Heart left ventricle (tissue), 13 donors: ENCODE measurements around the gene MRPL18.

Source experiments
- CTCF ChIP-seq, 12 donors: fragments of 200-600 bp; sonication (generic) in 4 of 12; IDR thresholded peaks; one replicate each; pipeline versions ENCODE4 v1.5.0 to v1.8.0; 2018 to 2022; ENCODE audit warnings: antibody characterized with exemption in 12 of 12, mild to moderate bottlenecking in 5 of 12
- POLR2A ChIP-seq, 2 donors: fragments of 450-650 bp; IDR thresholded peaks; one replicate each; pipeline ENCODE4 v1.6.1; 2017; ENCODE audit warnings: antibody characterized with exemption in 2 of 2, mild to moderate bottlenecking in 2 of 2, moderate library complexity in 2 of 2
- donor health status: ischemic (EF 13 %, LVEDD 7.1; RV severe dilation, severe dysfunction).
- donor health status: DM: no; HTN: yes; CAD: no.
- donor health status: DM: no; HTN: no; CAD: no.
- donor health status: ischemic (EF 25% LVEDD 6.9; RV normal size, moderate dysfunction).
- donor health status: ischemic (EF 25% LVEDD 5.7; RV mildly dilated, moderate dysfunction).
- donor health status: ischemic (EF 35%, LVEDD 5.7; RV mildly dilated, moderate dysfunction).
- donor health status: nonischemic (EF 11% LVEDD 7.7; RV severe dilation, severe dysfunction).
- donor health status: DM: yes; HTN: yes; CAD: no.
- donor health status: PGD.
- donor health status: ischemic (EF 29% LVEDD 5.4; RV normal size, mild dysfunction).
- donor health status: nonischemic (EF 23%, LVEDD 6.1; RV moderate dilation, normal function).

GRCh38 chr6:159830501-159831372 lies 40.5 kb downstream of the MRPL18 start:
- TF ChIP-seq POLR2A (IDR thresholded peaks at IDR 0.05) (no peak), CTCF (IDR thresholded peaks at IDR 0.05) (no peak)
